ENCODE data around the gene USP25. TPM values are rescaled to one million over a fixed set of nuclear protein-coding genes. Genes with fewer than 3 reads are reported as not detected.

Gene USP25
- total RNA-seq, 2 experiments from 2014 or later = 70.4 to 73.4 TPM

DNA sequence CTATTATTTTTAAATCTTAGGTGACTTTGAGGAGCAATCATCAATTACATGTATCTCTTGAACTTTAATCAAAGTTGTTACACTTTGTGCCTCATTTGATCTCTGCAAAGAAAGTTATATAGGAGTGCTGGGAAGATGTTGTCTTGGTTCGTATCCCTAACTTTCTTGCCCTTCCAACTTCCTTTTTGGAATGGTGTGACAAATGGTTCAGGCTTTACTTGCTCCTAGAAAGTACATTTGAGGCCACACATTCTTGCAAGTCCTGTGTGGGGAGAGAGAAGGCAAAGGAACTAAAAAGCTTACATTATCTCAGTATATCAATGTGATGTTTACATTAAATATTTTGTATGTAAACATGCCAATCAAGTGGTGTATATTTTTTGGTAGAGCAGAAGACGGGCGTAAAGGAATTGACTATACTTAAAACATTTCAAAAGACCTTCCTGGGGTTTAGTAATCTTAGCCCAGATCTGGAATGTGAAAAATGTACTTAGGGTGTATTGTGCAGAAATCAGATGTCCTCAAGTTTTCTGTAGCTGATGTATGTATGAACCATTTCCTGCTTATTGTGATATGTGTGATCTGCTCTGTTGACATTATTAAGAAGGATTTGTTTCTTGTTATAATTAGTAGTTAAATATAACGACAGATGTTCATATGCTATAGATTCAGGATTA lies 59.2 kb downstream of the USP25 start:
- no peak overlapping the region for H3K4me3 Mint-ChIP-seq
- peaks cover 9% of the 10 kb centered on the region for H3K4me1 Mint-ChIP-seq
- H3K36me3 Mint-ChIP-seq = peaks cover 23% of the 10 kb centered on the region
- peaks cover 1% of the 10 kb centered on the region for H3K9me3 Mint-ChIP-seq
- H3K27me3 Mint-ChIP-seq = no peaks in the 10 kb centered on the region
- no peak overlapping the region for H3K27ac Mint-ChIP-seq
- DNase-seq (no peak), ATAC-seq (ENCODE audit: low read depth) (no peak)
- POLR2A ChIA-PET = no interaction called here

DNA sequence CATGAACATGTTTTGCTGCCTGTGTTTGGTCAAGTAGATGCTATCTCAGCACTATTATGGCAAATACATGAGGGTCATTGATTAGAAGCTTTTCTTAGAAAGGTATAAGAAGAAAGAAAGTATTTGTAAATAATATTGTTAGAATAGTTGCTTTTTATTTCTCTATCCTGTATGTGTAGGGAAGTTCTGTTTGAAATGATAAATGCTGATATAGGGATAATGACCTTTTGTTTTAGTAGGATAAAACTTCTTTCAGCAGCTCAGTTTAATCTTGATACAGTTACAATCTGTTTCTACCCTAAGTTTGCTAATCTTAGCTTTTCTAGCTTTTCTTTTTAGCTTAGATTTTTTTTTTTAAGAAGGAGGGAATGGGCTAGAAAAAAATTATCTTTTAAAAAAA lies 63.3 kb downstream of the USP25 start:
- H3K9me3 Mint-ChIP-seq = no peaks in the 10 kb centered on the region

DNA sequence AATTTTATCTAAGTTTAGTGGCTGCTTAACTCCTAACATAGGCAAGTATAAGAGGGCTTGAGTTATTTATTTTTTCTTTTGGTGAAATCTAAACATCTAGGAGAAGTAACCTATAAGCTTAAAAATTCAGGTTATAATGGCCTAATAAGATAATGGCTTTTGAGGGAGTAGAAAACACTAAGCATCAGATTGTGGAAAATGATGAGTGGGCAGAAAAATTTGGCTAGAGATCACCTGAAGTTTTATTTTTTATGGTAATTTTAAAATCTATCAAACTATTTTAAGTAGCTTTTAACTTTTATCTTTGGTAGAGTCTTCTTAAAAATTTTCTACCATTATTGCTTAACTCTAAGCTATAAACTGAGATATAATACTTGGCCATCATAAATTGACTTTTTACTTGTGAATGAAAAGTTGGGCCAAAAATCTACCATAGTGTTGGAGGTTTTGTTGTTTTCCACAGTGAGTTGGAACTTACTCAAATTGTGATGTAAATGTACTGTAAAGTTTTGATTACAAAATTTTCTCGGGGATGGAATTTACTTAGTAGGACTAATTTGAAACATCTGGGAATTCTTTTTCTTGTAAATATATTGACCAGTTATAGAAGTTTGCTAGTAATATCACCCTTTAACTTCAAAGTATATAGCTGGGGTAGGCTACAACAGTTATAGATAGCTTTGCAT lies 63.9 kb downstream of the USP25 start:
- Mint-ChIP-seq H3K4me3 (no peak overlapping the region), H3K4me1 (peaks cover 34% of the 10 kb centered on the region), H3K9me3 (no peaks in the 10 kb centered on the region), H3K27ac (no peak overlapping the region), H3K36me3 (peaks cover 26% of the 10 kb centered on the region), H3K27me3 (no peaks in the 10 kb centered on the region)
- POLR2A ChIA-PET = no interaction called here
- ATAC-seq (ENCODE audit: low read depth) (no peak), DNase-seq (no peak)

More for the DNA sequence above, 63.3 kb downstream of the USP25 start:
- POLR2A ChIA-PET = no interaction called here
- Mint-ChIP-seq H3K27me3 (no peaks in the 10 kb centered on the region), H3K4me1 (peaks cover 30% of the 10 kb centered on the region), H3K36me3 (peaks cover 28% of the 10 kb centered on the region), H3K4me3 (no peak overlapping the region), H3K27ac (no peak overlapping the region)
- DNase-seq = no peak
- ATAC-seq (ENCODE audit: low read depth) = no peak

DNA sequence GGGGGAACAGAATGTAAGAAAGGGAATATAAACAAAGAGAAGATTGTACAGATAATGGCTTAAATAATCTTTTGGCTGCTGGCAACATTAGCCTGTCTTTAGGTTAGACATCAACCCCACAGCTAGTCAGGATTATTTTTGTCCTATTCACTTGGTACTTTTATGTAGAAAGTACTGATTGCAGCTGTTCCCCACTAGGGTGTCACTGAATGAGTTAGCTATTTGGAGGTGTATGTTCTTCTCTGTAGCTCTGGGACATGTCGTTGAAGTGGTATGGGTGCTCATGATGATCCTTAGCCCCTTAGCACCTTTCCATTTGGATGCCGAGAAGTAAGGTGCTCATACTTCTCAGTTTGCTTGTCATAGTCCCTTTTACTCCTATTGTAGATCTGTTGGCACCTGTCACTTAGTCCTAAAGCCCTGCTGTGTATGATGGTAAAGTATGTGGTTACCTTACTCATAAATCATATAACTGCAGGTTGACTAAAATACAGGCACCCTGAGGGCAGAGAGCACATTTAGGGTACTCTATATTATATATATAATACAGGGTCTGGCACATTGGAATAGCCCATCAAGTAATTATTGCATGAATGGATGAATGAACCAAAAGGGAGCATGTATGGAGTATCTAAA lies 64.6 kb downstream of the USP25 start:
- Mint-ChIP-seq H3K4me1 (peaks cover 32% of the 10 kb centered on the region), H3K9me3 (no peaks in the 10 kb centered on the region), H3K4me3 (no peak overlapping the region), H3K36me3 (peaks cover 29% of the 10 kb centered on the region), H3K27ac (no peak overlapping the region), H3K27me3 (no peaks in the 10 kb centered on the region)
- DNase-seq (no peak), ATAC-seq (ENCODE audit: low read depth) (no peak)
- POLR2A ChIA-PET = no interaction called here

DNA sequence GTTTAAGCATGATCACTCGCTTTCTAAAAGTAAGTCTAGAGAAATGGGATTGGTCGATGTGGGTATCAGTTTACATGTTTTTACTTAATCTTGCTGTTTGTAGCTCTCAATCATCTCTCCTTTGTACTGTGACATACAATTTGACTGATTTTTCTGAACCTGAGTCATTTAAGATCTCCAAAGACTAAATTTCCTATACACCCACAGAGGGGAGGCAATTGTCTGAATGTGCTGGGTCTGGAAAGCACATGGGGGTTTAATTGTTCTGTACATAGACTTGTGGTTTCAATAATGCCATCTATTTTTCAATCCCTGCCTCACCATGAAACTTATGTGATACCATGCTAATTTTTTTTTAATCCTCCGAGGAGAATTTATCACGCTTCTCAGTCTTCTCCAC lies 65.8 kb downstream of the USP25 start:
- no peak for DNase-seq
- POLR2A ChIA-PET = no interaction called here
- peaks cover 27% of the 10 kb centered on the region for H3K36me3 Mint-ChIP-seq
- no peak for ATAC-seq (ENCODE audit: low read depth)
- H3K4me3 Mint-ChIP-seq = no peak overlapping the region
- no peaks in the 10 kb centered on the region for H3K27me3 Mint-ChIP-seq
- no peaks in the 10 kb centered on the region for H3K9me3 Mint-ChIP-seq
- peaks cover 32% of the 10 kb centered on the region for H3K4me1 Mint-ChIP-seq
- no peak overlapping the region for H3K27ac Mint-ChIP-seq

DNA sequence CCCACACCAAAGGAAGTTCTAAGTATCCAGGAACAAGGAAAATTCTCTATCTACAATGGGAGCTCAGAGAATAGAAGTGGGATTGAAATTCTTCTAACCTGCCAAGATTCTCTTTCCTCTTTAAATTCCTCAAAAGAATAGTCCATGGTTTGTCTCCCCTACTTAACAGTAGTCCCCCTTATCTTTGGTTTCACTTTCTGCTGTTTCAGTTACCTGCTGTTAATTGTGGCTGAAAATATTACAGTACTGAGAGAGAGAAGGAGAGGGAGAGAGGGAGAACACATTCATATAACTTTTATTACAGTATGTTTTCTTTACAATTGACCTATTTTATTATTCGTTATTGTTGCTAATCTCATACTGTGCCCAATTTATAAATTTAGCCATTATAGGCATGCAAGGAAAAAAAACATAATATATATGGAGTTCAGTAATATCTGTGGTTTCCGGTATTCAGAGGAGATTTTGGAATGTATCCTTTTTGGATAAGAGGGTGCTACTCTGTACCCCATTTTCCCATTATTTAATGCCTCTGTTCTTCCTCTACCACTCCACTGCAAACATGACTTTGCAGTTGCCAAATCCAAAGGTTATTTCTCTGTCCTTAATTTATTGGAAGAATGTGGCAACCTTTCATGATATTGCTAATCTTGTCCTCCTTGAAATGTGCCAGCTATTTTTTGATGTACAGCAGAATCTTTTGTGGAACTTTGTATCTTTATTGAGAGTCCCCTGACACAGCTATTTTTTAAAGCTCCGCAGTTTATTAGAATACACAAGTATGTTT lies 68.0 kb downstream of the USP25 start:
- no peaks in the 10 kb centered on the region for H3K27me3 Mint-ChIP-seq
- ATAC-seq (ENCODE audit: low read depth) (peak; percentile 36), DNase-seq (no peak)
- POLR2A ChIA-PET = no interaction called here
- H3K4me3 Mint-ChIP-seq = peak overlapping the region; percentile 23
- H3K27ac Mint-ChIP-seq = no peak overlapping the region
- H3K4me1 Mint-ChIP-seq = peaks cover 35% of the 10 kb centered on the region
- H3K36me3 Mint-ChIP-seq = peaks cover 37% of the 10 kb centered on the region
- H3K9me3 Mint-ChIP-seq = no peaks in the 10 kb centered on the region

DNA sequence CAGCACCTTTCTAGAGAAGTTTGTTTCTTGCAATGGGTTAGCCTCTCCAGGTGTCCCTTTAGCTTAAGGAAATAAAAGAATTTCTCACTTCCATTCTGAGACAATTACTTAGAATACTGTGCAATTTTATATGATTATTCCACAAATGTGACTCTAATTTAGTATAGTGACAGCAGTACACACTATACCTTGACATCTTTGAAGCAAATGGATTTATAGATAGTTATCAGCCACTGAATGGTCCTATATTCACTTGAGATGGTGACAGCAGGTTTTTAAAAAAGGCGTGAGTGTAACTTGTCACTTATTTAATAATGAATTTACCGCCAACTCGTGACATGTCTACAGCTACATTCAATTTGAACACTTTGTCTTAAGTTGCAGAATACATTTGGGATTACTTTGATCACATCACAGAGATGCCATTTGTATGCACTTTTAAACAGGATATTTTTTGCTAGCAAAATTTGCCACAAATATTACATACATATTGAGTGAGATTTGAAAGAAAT lies 71.6 kb downstream of the USP25 start:
- H3K9me3 Mint-ChIP-seq = no peaks in the 10 kb centered on the region
- no peak for DNase-seq
- ATAC-seq (ENCODE audit: low read depth) = no peak
- H3K27me3 Mint-ChIP-seq = no peaks in the 10 kb centered on the region
- no peak overlapping the region for H3K27ac Mint-ChIP-seq
- H3K36me3 Mint-ChIP-seq = peaks cover 35% of the 10 kb centered on the region
- POLR2A ChIA-PET = no interaction called here
- H3K4me1 Mint-ChIP-seq = peaks cover 26% of the 10 kb centered on the region
- no peak overlapping the region for H3K4me3 Mint-ChIP-seq

DNA sequence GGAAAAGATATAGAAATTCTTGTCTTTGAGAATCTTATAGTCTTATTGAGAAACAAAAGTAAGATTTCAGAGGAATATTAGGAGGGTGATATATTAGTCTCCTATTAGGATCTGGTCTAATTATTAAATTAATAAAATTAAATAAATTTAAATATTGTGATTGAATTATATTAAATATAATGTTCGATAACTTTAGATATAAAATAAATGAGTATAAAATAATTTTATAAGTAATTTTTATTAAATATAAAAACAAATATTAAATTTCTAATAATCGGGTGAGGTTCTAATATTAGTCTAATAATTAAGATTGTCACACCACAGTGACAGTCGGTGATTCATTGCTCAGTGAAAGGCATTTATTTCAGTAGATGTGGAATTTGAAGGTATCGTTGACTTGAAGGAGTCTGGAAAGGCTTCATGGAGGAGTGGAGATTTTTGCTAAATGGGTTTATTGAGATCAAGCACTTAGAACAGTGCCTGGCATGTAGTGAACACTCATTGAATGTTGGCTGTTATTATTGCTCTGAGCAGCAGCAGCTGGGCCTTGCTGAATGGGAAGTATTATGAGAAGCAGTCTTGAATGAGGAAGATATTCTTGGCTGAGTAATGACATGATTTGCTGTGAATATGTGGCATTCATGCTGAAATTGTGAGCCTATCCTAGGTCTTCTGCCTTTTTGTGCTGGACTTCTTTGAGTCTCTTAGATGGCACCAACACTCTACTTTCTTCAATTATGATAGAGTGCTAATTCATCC lies 74.6 kb downstream of the USP25 start:
- no peak for DNase-seq
- H3K9me3 Mint-ChIP-seq = peaks cover 2% of the 10 kb centered on the region
- no peak for ATAC-seq (ENCODE audit: low read depth)
- H3K27ac Mint-ChIP-seq = no peak overlapping the region
- H3K27me3 Mint-ChIP-seq = no peaks in the 10 kb centered on the region
- H3K4me3 Mint-ChIP-seq = no peak overlapping the region
- POLR2A ChIA-PET = no interaction called here
- H3K36me3 Mint-ChIP-seq = peaks cover 35% of the 10 kb centered on the region
- H3K4me1 Mint-ChIP-seq = peaks cover 7% of the 10 kb centered on the region

DNA sequence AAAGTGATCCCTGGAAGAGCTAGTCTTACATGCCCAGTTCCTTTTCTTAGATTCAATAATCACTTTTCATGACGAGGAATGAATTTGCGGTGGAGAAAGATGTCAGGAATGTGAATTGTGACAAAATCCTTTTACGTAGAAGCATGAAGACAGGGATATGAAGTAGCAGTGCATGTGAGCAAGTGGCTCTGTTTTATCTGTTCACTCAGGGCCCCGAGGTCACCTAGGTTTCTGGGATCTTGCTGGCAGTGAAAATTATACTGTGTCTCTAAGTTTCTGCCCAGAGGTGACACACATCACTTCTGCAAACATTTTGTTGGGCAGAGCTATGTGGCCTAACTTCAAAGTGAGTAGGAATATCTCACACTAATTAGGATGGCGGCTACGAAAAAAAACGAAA lies 79.3 kb downstream of the USP25 start:
- no peak for DNase-seq
- Mint-ChIP-seq H3K9me3 (peaks cover 9% of the 10 kb centered on the region), H3K4me1 (peaks cover 3% of the 10 kb centered on the region), H3K36me3 (peaks cover 56% of the 10 kb centered on the region), H3K4me3 (no peak overlapping the region), H3K27ac (no peak overlapping the region), H3K27me3 (no peaks in the 10 kb centered on the region)
- POLR2A ChIA-PET = no interaction called here
- ATAC-seq (ENCODE audit: low read depth) = no peak

DNA sequence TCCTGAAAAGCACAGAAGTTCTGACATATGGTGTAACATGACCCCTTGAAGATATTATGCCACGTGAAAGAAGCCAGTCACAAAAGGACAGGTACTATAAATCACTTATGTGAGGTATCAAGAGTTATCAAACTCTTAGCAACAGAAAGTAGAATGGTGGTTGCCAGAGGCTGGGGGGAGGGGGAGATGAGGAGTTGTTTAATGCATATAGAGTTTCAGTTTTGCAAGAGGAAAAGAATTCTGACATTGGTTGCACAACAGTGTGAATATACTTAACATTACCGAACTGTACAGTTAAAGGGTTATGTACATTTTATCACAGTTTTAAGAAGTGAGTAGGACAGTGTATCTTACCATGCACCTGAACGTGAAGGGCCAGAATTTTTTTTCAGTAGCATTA lies 80.0 kb downstream of the USP25 start:
- H3K4me1 Mint-ChIP-seq = peaks cover 3% of the 10 kb centered on the region
- no peak for ATAC-seq (ENCODE audit: low read depth)
- no peak overlapping the region for H3K27ac Mint-ChIP-seq
- DNase-seq = no peak
- H3K36me3 Mint-ChIP-seq = peaks cover 59% of the 10 kb centered on the region
- peaks cover 14% of the 10 kb centered on the region for H3K9me3 Mint-ChIP-seq
- no peak overlapping the region for H3K4me3 Mint-ChIP-seq
- no peaks in the 10 kb centered on the region for H3K27me3 Mint-ChIP-seq
- POLR2A ChIA-PET = no interaction called here

DNA sequence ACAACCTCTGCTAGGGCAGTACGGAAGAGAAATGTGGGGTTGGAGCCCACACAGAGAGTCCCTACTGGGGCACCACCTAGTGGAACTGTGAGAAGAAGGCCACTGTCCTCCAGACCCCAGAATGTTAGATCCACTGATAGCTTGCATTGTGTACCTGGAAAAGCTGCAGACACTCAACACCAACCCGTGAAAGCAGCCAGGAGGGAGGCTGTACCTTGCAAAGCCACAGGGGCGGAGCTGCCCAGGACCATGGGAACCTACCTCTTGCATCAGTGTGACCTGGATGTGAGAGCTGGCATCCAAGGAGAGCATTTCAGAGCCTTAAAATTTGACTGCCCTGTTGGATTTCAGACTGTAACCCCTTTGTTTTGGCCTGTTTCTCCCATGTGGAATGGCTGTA lies 85.5 kb downstream of the USP25 start:
- ATAC-seq (ENCODE audit: low read depth) (no peak), DNase-seq (no peak)
- H3K27ac Mint-ChIP-seq = no peak overlapping the region
- H3K9me3 Mint-ChIP-seq = peaks cover 25% of the 10 kb centered on the region
- H3K4me1 Mint-ChIP-seq = peaks cover 3% of the 10 kb centered on the region
- peaks cover 82% of the 10 kb centered on the region for H3K36me3 Mint-ChIP-seq
- no peaks in the 10 kb centered on the region for H3K27me3 Mint-ChIP-seq
- POLR2A ChIA-PET = no interaction called here
- no peak overlapping the region for H3K4me3 Mint-ChIP-seq

DNA sequence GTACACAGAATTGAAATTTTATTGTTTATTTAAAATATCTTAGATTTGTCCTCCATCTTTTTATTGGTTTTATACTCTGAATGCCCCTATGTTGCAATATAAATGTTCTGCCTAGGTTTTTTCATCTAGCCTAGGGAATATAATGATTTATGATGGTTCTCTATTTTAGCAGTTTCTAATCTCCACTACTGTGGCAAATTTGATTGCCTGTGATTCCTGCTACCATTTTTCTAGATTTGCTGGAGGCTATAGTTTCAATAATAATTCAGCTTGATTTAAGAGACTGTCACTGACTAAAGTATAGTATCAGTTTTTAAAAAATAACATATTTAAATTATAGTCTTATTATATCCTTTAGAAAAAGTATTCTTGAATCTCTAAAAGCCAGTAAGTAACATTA lies 90.5 kb downstream of the USP25 start:
- DNase-seq (no peak), ATAC-seq (ENCODE audit: low read depth) (no peak)
- peaks cover 56% of the 10 kb centered on the region for H3K36me3 Mint-ChIP-seq
- POLR2A ChIA-PET = no interaction called here
- peaks cover 13% of the 10 kb centered on the region for H3K9me3 Mint-ChIP-seq
- peaks cover 21% of the 10 kb centered on the region for H3K4me1 Mint-ChIP-seq
- no peak overlapping the region for H3K4me3 Mint-ChIP-seq
- no peaks in the 10 kb centered on the region for H3K27me3 Mint-ChIP-seq
- no peak overlapping the region for H3K27ac Mint-ChIP-seq

DNA sequence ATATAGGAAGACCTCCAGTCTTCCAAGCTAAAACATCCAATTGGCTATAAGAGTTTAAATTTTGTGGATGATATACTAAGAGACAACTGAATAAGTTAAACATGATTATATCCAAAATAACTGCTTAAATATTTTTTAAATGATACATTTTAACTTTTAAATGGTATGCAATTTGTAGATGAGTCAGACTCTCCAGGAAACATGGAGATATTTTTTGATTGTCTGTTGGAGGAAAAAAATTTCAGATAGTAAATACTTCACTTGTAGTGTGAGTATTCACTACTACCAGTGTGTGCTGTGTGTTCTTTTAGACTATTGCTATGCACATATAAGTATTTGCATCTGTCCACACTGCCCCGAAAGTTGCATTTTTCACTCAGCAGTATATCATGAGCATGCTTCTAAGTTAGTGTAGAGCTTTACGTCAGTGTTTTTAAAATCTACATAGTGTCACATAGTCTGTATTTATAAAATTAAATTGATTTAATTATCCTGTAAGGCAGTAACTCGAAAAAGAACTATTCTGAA lies 91.1 kb downstream of the USP25 start:
- Mint-ChIP-seq H3K9me3 (peaks cover 8% of the 10 kb centered on the region), H3K27ac (no peak overlapping the region), H3K27me3 (no peaks in the 10 kb centered on the region), H3K36me3 (peaks cover 51% of the 10 kb centered on the region), H3K4me3 (no peak overlapping the region), H3K4me1 (peaks cover 22% of the 10 kb centered on the region)
- ATAC-seq (ENCODE audit: low read depth) = no peak
- POLR2A ChIA-PET = no interaction called here
- no peak for DNase-seq
